D721Med (cell line): Measurements from ENCODE around the gene OR4E1.

Experiments
- DNase-seq: peaks from one replicate; pipeline ENCODE4 v3.0.0; 2011; ENCODE audit warnings: low spot score; ENCODE audit not compliant: insufficient read length
- FAIRE-seq: peaks from 2 replicates; lab custom pipeline; 2011; peaks lifted over from hg19 to GRCh38; lab: Jason Lieb, UNC
- TF ChIP-seq, protein P1 (sequence below): IDR thresholded peaks from 2 replicates; pipeline ENCODE4 v1.5.1; 2012; ENCODE audit warnings: mild to moderate bottlenecking, control low read depth; ENCODE audit not compliant: insufficient read depth; ENCODE audit errors: missing control alignments

Gene OR4E1

DNA sequence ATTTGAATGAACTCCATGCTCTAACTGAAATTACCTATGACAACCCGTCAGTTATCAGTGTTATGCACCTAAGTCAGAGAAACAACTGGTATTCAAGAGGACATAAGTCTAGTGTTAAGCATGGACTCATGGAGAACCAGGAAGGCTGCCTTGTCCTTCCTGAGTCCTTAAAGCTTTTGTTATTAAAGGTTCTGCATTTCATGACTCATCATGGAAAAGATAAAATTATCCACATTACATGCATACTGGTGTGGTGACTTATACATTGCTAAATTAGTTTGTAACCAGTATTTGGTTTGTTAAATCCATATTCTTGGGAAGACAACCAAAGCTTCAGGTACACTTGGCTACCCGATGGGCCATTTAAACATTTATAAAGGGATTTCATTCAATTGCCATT is 6.5 kb upstream of the OR4E1 start:
- DNase-seq = no peak
- TF ChIP-seq, protein P1, sequence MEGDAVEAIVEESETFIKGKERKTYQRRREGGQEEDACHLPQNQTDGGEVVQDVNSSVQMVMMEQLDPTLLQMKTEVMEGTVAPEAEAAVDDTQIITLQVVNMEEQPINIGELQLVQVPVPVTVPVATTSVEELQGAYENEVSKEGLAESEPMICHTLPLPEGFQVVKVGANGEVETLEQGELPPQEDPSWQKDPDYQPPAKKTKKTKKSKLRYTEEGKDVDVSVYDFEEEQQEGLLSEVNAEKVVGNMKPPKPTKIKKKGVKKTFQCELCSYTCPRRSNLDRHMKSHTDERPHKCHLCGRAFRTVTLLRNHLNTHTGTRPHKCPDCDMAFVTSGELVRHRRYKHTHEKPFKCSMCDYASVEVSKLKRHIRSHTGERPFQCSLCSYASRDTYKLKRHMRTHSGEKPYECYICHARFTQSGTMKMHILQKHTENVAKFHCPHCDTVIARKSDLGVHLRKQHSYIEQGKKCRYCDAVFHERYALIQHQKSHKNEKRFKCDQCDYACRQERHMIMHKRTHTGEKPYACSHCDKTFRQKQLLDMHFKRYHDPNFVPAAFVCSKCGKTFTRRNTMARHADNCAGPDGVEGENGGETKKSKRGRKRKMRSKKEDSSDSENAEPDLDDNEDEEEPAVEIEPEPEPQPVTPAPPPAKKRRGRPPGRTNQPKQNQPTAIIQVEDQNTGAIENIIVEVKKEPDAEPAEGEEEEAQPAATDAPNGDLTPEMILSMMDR = no peak
- no peak for FAIRE-seq

DNA sequence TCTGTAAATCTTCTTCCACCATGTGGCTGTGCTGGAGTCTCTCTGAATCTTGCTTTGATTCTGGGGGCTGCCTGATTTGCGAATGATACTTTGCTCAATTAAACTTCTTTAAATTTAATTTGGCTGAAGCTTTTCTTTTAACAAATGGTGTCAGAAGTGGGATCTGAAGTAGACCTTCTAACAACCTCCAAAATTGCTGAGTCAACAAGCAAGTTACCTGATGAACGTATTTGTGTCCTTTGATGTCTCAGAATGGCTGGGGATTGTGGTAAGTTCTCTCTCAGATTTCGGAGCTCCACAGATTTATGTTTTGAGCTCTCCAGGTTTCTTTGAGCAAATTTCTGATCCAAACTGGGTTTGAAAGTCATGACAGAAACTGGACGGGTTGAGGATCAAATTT is 1.9 kb upstream of the OR4E1 start:
- TF ChIP-seq, protein P1 = no peak
- FAIRE-seq (no peak), DNase-seq (no peak)

- DNase-seq (no peak), FAIRE-seq (no peak)
- TF ChIP-seq, protein P1 = no peak
Measured at GRCh38 chr14:21672116-21672515, 1.5 kb downstream of the OR4E1 start.

DNA sequence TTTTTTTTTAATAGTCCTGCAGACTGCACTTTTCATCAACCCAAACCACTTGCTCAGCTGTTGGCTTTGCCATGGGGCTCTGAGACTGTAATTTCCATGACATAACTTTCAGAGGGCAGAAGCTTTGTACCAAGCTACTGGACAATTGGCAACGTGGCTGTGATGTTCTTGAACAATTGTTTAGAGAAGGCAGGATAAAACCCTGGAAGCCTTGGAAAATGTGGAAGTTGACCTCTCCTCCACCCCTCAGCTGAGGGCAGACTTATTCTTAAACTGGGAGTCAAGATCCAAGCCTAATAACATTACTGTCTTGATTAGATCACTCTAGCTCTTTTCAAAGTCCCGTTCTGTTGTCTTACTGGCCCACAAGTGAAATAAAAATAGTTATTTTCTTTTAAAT is 2.2 kb downstream of the OR4E1 start:
- TF ChIP-seq, protein P1 = no peak
- DNase-seq (no peak), FAIRE-seq (no peak)

- no peak for DNase-seq
- no peak for FAIRE-seq
- TF ChIP-seq, protein P1 = no peak
Measured at GRCh38 chr14:21669284-21669683, 4.3 kb downstream of the OR4E1 start.

DNA sequence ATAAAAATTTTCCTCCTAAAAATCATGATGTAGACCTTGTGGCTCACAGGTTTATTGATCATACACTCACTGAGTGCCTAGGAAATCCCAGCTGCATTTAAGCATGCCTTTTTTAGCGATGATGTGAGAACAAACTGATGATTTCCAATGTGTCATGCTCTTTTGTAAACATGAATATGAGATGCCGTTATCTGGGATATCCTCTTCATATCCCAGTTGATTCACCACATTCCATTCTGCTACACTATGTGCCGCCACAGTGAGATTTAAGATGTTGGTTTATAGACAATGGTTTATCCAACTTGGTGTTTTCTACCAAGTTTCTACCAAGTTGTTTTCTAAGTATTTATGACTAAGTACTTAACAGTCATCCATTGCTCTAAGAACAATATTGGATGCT is 5.2 kb downstream of the OR4E1 start:
- FAIRE-seq (no peak), DNase-seq (no peak)
- TF ChIP-seq, protein P1 = no peak

DNA sequence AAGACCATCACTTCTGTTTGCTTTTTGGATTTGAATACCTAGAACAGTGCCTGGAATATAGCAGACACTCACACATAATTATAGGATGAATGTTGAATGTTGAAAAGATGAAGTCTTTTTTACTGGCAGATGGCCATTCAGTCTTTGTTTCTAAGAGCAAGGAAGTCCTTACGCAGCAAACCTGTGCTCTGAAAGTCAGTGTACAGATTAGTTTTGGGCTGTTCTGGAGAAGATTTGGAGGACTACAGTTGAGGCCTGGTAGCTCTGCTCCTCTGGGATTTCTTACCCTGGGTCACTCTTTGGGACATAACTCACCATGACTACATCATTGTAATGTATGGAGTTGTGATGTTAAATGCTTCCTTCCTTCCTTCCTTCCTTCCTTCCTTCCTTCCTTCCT is 16.6 kb downstream of the OR4E1 start:
- TF ChIP-seq, protein P1 = no peak
- no peak for FAIRE-seq
- no peak for DNase-seq
